K562 (cell line): ENCODE data around the gene LONRF3. TPM values are rescaled to one million over a fixed set of nuclear protein-coding genes. Genes with fewer than 3 reads are reported as not detected.

Experiments
- NR3C1 ChIP-seq: sonication (generic); formaldehyde crosslinking; IDR thresholded peaks from 2 replicates; pipeline ENCODE4 v1.8.1; 2022; ENCODE audit warnings: missing genetic modification reagents
- polyA plus RNA-seq, 8 experiments: library from polyadenylated mRNA; depleted of rRNA in 4 of 8; stranded (reverse) in 5 of 8; unstranded in 3 of 8; fragments of >200 nt; fragmentation: Nextera tagmentation in 2 of 8; fragmentation: Illumina TruSeq in 1 of 8; extraction: Ambion mirVana in 2 of 8; extraction: Trizol in 1 of 8; gene quantifications; 2 replicates each; pipeline versions ENCODE4 v1.2.1 to v1.2.3, GENCODE V29; 2011 to 2014; ENCODE audit warnings: inconsistent platforms in 1 of 8, missing spikeins in 1 of 8
- total RNA-seq, 7 experiments: library from RNA; depleted of rRNA in 6 of 7; stranded (reverse); fragments of >200 nt in 6 of 7; fragmentation: Illumina TruSeq in 2 of 7; extraction: Trizol in 2 of 7; gene quantifications; 2 replicates each; pipeline versions ENCODE4 v1.2.1 to v1.2.3, GENCODE V29; 2011 to 2021; ENCODE audit warnings: low replicate concordance in 1 of 7
- TF ChIP-seq, protein P1 (sequence below), 3 experiments: IDR thresholded peaks in 2 of 3; conservative IDR thresholded peaks in 1 of 3; 2 replicates each; pipeline ENCODE4 v1.5.1; 2011 to 2012; ENCODE audit warnings: low read length in 3 of 3, mild to moderate bottlenecking in 3 of 3, control low read depth in 2 of 3, improper control_type of control experiment in 1 of 3, inconsistent platforms in 1 of 3, low read depth in 1 of 3, mixed read lengths in 1 of 3, moderate library complexity in 1 of 3; ENCODE audit not compliant: insufficient read depth in 2 of 3
- TF ChIP-seq, protein P2 (sequence below), 2 experiments: fragments of 450-650 bp in 1 of 2; sonication (generic) in 1 of 2; formaldehyde crosslinking in 1 of 2; IDR thresholded peaks; 2 replicates each; pipeline versions ENCODE4 v1.7.1 to v1.9.0; 2016 to 2022; ENCODE audit warnings: inconsistent platforms in 1 of 2, mild to moderate bottlenecking in 1 of 2, missing genetic modification reagents in 1 of 2
- TF ChIP-seq, protein P3 (sequence below): fragments of 450-650 bp; IDR thresholded peaks from 2 replicates; pipeline ENCODE4 v1.6.1; 2018; ENCODE audit not compliant: partially characterized antibody
- TF ChIP-seq, protein P4 (sequence below), 3 experiments: fragments of 200-800 bp in 1 of 3; fragments of 250-450 bp in 1 of 3; fragments of 450-650 bp in 1 of 3; sonication (Bioruptor Pico) in 1 of 3; sonication (Bioruptor generic) in 1 of 3; formaldehyde crosslinking in 1 of 3; IDR thresholded peaks; 2 replicates each; pipeline versions ENCODE4 v1.6.1 to v1.8.0; 2016 to 2022; ENCODE audit warnings: mild to moderate bottlenecking in 2 of 3, missing genetic modification characterization in 2 of 3, missing compliant biosample characterization in 1 of 3, moderate library complexity in 1 of 3

LONRF3 gene
- total and polyA plus RNA-seq, 9 of the 15 experiments (the other 6 are each of a cell fraction or from before 2014, with no cell fraction given), result 1.3 to 22.0 (median 8.7) TPM

DNA sequence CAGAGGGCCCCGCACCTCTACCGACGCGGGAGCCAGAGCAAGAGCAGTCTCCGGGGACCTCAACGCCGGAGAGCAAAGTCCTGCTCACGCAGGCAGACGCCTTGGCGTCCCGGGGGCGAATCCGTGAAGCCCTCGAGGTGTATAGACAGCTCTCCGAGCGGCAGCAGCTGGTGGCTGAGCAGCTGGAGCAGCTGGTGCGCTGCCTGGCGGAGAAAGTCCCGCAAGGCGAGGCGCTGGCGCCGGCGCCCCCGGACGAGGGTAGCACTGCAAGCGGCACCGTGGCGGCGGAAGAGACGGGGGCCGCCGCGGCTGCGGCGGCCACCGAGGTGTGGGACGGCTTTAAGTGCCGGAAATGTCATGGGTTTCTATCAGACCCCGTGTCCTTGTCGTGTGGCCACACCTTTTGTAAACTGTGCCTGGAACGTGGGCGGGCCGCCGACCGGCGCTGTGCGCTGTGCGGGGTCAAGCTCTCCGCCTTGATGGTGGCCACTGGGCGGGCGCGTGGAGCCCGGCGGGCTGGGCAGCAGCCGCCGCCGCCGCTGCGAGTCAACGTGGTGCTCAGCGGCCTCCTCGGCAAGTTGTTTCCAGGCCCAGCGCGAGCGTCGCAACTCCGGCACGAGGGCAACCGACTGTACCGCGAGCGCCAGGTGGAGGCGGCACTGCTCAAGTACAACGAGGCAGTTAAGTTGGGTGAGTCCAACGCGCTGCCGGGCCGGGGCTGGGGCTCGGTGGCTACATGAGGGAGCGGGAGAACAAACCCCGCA is 672 bp downstream of the LONRF3 start (continued):
- TF ChIP-seq, protein P1, sequence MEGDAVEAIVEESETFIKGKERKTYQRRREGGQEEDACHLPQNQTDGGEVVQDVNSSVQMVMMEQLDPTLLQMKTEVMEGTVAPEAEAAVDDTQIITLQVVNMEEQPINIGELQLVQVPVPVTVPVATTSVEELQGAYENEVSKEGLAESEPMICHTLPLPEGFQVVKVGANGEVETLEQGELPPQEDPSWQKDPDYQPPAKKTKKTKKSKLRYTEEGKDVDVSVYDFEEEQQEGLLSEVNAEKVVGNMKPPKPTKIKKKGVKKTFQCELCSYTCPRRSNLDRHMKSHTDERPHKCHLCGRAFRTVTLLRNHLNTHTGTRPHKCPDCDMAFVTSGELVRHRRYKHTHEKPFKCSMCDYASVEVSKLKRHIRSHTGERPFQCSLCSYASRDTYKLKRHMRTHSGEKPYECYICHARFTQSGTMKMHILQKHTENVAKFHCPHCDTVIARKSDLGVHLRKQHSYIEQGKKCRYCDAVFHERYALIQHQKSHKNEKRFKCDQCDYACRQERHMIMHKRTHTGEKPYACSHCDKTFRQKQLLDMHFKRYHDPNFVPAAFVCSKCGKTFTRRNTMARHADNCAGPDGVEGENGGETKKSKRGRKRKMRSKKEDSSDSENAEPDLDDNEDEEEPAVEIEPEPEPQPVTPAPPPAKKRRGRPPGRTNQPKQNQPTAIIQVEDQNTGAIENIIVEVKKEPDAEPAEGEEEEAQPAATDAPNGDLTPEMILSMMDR (IDR thresholded peaks at IDR 0.05 in 2 of 3, conservative IDR thresholded peaks at IDR 0.05 in 1 of 3; ENCODE audit: insufficient read depth in 2 of 3, low read depth in 1 of 3, low read length in 3 of 3), result peak in 1 of 3 experiments; percentile 11; a peak in 1 of 6 replicates
- TF ChIP-seq, protein P2, sequence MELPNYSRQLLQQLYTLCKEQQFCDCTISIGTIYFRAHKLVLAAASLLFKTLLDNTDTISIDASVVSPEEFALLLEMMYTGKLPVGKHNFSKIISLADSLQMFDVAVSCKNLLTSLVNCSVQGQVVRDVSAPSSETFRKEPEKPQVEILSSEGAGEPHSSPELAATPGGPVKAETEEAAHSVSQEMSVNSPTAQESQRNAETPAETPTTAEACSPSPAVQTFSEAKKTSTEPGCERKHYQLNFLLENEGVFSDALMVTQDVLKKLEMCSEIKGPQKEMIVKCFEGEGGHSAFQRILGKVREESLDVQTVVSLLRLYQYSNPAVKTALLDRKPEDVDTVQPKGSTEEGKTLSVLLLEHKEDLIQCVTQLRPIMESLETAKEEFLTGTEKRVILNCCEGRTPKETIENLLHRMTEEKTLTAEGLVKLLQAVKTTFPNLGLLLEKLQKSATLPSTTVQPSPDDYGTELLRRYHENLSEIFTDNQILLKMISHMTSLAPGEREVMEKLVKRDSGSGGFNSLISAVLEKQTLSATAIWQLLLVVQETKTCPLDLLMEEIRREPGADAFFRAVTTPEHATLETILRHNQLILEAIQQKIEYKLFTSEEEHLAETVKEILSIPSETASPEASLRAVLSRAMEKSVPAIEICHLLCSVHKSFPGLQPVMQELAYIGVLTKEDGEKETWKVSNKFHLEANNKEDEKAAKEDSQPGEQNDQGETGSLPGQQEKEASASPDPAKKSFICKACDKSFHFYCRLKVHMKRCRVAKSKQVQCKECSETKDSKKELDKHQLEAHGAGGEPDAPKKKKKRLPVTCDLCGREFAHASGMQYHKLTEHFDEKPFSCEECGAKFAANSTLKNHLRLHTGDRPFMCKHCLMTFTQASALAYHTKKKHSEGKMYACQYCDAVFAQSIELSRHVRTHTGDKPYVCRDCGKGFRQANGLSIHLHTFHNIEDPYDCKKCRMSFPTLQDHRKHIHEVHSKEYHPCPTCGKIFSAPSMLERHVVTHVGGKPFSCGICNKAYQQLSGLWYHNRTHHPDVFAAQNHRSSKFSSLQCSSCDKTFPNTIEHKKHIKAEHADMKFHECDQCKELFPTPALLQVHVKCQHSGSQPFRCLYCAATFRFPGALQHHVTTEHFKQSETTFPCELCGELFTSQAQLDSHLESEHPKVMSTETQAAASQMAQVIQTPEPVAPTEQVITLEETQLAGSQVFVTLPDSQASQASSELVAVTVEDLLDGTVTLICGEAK (IDR thresholded peaks at IDR 0.05), result no peak
- TF ChIP-seq, protein P2 (CRISPR knock-in tag; IDR thresholded peaks at IDR 0.05), result no peak
- TF ChIP-seq, protein P3, sequence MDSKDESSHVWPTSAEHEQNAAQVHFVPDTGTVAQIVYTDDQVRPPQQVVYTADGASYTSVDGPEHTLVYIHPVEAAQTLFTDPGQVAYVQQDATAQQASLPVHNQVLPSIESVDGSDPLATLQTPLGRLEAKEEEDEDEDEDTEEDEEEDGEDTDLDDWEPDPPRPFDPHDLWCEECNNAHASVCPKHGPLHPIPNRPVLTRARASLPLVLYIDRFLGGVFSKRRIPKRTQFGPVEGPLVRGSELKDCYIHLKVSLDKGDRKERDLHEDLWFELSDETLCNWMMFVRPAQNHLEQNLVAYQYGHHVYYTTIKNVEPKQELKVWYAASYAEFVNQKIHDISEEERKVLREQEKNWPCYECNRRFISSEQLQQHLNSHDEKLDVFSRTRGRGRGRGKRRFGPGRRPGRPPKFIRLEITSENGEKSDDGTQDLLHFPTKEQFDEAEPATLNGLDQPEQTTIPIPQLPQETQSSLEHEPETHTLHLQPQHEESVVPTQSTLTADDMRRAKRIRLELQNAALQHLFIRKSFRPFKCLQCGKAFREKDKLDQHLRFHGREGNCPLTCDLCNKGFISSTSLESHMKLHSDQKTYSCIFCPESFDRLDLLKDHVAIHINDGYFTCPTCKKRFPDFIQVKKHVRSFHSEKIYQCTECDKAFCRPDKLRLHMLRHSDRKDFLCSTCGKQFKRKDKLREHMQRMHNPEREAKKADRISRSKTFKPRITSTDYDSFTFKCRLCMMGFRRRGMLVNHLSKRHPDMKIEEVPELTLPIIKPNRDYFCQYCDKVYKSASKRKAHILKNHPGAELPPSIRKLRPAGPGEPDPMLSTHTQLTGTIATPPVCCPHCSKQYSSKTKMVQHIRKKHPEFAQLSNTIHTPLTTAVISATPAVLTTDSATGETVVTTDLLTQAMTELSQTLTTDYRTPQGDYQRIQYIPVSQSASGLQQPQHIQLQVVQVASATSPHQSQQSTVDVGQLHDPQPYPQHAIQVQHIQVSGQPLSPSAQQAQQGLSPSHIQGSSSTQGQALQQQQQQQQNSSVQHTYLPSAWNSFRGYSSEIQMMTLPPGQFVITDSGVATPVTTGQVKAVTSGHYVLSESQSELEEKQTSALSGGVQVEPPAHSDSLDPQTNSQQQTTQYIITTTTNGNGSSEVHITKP, result peak; percentile 51
- TF ChIP-seq NR3C1 (CRISPR knock-in tag), result 0 out of 2 replicates have a peak, but pooled peaks have one; percentile 72
- TF ChIP-seq, protein P4, sequence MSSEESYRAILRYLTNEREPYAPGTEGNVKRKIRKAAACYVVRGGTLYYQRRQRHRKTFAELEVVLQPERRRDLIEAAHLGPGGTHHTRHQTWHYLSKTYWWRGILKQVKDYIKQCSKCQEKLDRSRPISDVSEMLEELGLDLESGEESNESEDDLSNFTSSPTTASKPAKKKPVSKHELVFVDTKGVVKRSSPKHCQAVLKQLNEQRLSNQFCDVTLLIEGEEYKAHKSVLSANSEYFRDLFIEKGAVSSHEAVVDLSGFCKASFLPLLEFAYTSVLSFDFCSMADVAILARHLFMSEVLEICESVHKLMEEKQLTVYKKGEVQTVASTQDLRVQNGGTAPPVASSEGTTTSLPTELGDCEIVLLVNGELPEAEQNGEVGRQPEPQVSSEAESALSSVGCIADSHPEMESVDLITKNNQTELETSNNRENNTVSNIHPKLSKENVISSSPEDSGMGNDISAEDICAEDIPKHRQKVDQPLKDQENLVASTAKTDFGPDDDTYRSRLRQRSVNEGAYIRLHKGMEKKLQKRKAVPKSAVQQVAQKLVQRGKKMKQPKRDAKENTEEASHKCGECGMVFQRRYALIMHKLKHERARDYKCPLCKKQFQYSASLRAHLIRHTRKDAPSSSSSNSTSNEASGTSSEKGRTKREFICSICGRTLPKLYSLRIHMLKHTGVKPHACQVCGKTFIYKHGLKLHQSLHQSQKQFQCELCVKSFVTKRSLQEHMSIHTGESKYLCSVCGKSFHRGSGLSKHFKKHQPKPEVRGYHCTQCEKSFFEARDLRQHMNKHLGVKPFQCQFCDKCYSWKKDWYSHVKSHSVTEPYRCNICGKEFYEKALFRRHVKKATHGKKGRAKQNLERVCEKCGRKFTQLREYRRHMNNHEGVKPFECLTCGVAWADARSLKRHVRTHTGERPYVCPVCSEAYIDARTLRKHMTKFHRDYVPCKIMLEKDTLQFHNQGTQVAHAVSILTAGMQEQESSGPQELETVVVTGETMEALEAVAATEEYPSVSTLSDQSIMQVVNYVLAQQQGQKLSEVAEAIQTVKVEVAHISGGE (CRISPR knock-in tag; IDR thresholded peaks at IDR 0.05), result 0 out of 6 replicates have a peak, but pooled peaks of 1 of the 3 experiments have one; percentile 21
